Activated CD4-positive, CD25-positive, alpha-beta regulatory T cell (primary cell): ENCODE measurements around the gene NOVA2.

Experiments
- DNase-seq, 4 experiments: peaks; one replicate each; lab custom pipeline; 2025; lab: John Stamatoyannopoulos, UW

NOVA2 gene

GRCh38 chr19:45895519-45895972 lies 78.1 kb downstream of the NOVA2 start:
- DNase-seq: no peak

GRCh38 chr19:45890877-45891276 lies 82.8 kb downstream of the NOVA2 start:
- no peak for DNase-seq

- DNase-seq: no peak
Measured at GRCh38 chr19:45889210-45889885, 84.3 kb downstream of the NOVA2 start.

GRCh38 chr19:45887200-45887710 lies 86.4 kb downstream of the NOVA2 start:
- no peak for DNase-seq

GRCh38 chr19:45886427-45887199 lies 87.1 kb downstream of the NOVA2 start:
- DNase-seq: peak; percentile 67 to 75 (median 71)

- peak; percentile 67 to 78 (median 72) for DNase-seq
Measured at GRCh38 chr19:45885556-45886426, 87.9 kb downstream of the NOVA2 start, which contains the start of gene IRF2BP1. TSS of gene IRF2BP1 (minus strand) at chr19:45886141. CDS start at chr19:45885774, 367 bp downstream.

GRCh38 chr19:45884682-45885555 lies 88.7 kb downstream of the NOVA2 start:
- no peak for DNase-seq

- DNase-seq: no peak
Measured at GRCh38 chr19:45883881-45884681, 89.6 kb downstream of the NOVA2 start.
